B cell (primary cell): ENCODE data around the gene OR10J1. TPM values are rescaled to one million over a fixed set of nuclear protein-coding genes. Genes with fewer than 3 reads are reported as not detected.

ENCODE experiments used
- ATAC-seq: fragments of 200-7000 bp; cut with Tn5 transposase; one replicate; pipeline ENCODE4 v1.10.0; 2021; ENCODE audit warnings: low read depth, mild to moderate bottlenecking, moderate number of reproducible peaks, moderate library complexity
- CTCF ChIA-PET: fragments of 350-600 bp; sonication (Branson Sonifier 250); formaldehyde crosslinking; loops from one replicate; lab custom pipeline; 2021; ENCODE audit warnings: antibody characterized with exemption, inconsistent platforms; lab: Charles Lee
- POLR2A ChIA-PET: fragments of 350-600 bp; sonication (Branson Sonifier 250); formaldehyde crosslinking; loops from one replicate; lab custom pipeline; 2021; ENCODE audit warnings: antibody characterized with exemption; lab: Charles Lee
- DNase-seq: peaks from one replicate; pipeline ENCODE4 v3.0.0; 2013
- H2AFZ ChIP-seq: 2 replicates; pipeline ENCODE4 v1.6.1; 2012; ENCODE audit warnings: mild to moderate bottlenecking, low read depth, low read length; ENCODE audit not compliant: insufficient read depth, poor library complexity, severe bottlenecking
- H3K27ac ChIP-seq, 2 donors: 1 replicate in 1 of 2; 2 replicates in 1 of 2; pipeline ENCODE4 v1.5.1; 2012 to 2013; ENCODE audit warnings: low read length in 2 of 2, mild to moderate bottlenecking in 2 of 2, moderate library complexity in 1 of 2
- H3K27me3 ChIP-seq, 4 experiments: fragments of 200-600 bp in 1 of 4; sonication (generic) in 1 of 4; replicated peaks in 1 of 4; 1 replicate in 2 of 4; 2 replicates in 2 of 4; pipeline versions ENCODE4 v1.6.1 to v1.7.0; 2013 to 2016; ENCODE audit warnings: low read length in 3 of 4, mild to moderate bottlenecking in 2 of 4, mixed read lengths in 1 of 4, moderate library complexity in 1 of 4; ENCODE audit not compliant: insufficient read depth in 4 of 4, control insufficient read depth in 3 of 4; ENCODE audit errors: control extremely low read depth in 1 of 4
- H3K36me3 ChIP-seq, 2 experiments: replicated peaks in 1 of 2; 1 replicate in 1 of 2; 2 replicates in 1 of 2; pipeline versions ENCODE4 v1.6.1 to v1.7.1; 2013; ENCODE audit warnings: low read length in 1 of 2; ENCODE audit not compliant: insufficient read depth in 2 of 2, control insufficient read depth in 1 of 2; ENCODE audit errors: control extremely low read depth in 1 of 2, extremely low read depth in 1 of 2
- H3K4me1 ChIP-seq, 2 donors: fragments of 200-600 bp in 1 of 2; sonication (generic) in 1 of 2; 1 replicate in 1 of 2; 2 replicates in 1 of 2; pipeline versions ENCODE4 v1.5.1 to v1.6.1; 2013 to 2017; ENCODE audit warnings: low read length in 2 of 2; ENCODE audit not compliant: control insufficient read depth in 2 of 2, insufficient read depth in 2 of 2
- H3K4me2 ChIP-seq: replicated peaks from 2 replicates; pipeline ENCODE3; 2012; ENCODE audit warnings: mild to moderate bottlenecking, low read depth, low read length; ENCODE audit not compliant: poor library complexity, severe bottlenecking
- H3K4me3 ChIP-seq, 5 experiments: fragments of 200-600 bp in 1 of 5; sonication (generic) in 1 of 5; 1 replicate in 3 of 5; 2 replicates in 2 of 5; pipeline versions ENCODE4 v1.5.1 to v1.7.0; 2011 to 2016; ENCODE audit warnings: low read length in 4 of 5, mild to moderate bottlenecking in 4 of 5, low read depth in 2 of 5, control low read depth in 1 of 5, moderate library complexity in 1 of 5; ENCODE audit not compliant: insufficient read depth in 1 of 5; ENCODE audit errors: control extremely low read depth in 1 of 5, extremely low read depth in 1 of 5
- H3K79me2 ChIP-seq: fragments of 200-600 bp; sonication (generic); one replicate; pipeline ENCODE4 v1.6.0; 2016; ENCODE audit warnings: low read length; ENCODE audit not compliant: control insufficient read depth, insufficient read depth
- H3K9ac ChIP-seq: fragments of 200-600 bp; sonication (generic); 2 replicates; pipeline ENCODE4 v1.6.1; 2017; ENCODE audit warnings: mild to moderate bottlenecking, low read length, moderate library complexity
- H3K9me3 ChIP-seq, 3 donors: one replicate each; pipeline versions ENCODE4 v1.6.1 to v1.7.1; 2013; ENCODE audit warnings: low read length in 2 of 3; ENCODE audit not compliant: control insufficient read depth in 2 of 3, insufficient read depth in 1 of 3; ENCODE audit errors: control extremely low read depth in 1 of 3
- H4K20me1 ChIP-seq: 2 replicates; pipeline ENCODE4 v1.6.0; 2012; ENCODE audit warnings: mild to moderate bottlenecking, low read length; ENCODE audit not compliant: insufficient read depth, control insufficient read depth, poor library complexity, severe bottlenecking
- H3K27ac Mint-ChIP-seq: one replicate; pipeline ENCODE4 v1.8.0; 2021; ENCODE audit warnings: mixed read lengths
- H3K27me3 Mint-ChIP-seq: one replicate; pipeline ENCODE4 v1.8.0; 2021; ENCODE audit warnings: mixed read lengths
- H3K4me1 Mint-ChIP-seq: one replicate; pipeline ENCODE4 v1.8.0; 2021; ENCODE audit warnings: mixed read lengths
- H3K4me3 Mint-ChIP-seq: one replicate; pipeline ENCODE4 v1.8.0; 2021; ENCODE audit warnings: mixed read lengths
- H3K9me3 Mint-ChIP-seq: one replicate; pipeline ENCODE4 v1.8.0; 2022; ENCODE audit warnings: mixed read lengths; ENCODE audit not compliant: insufficient read depth
- CTCF ChIP-seq: fragments of 200-600 bp; IDR thresholded peaks from one replicate; pipeline ENCODE4 v1.8.0; 2022; ENCODE audit warnings: antibody characterized with exemption, mild to moderate bottlenecking
- EZH2 ChIP-seq: IDR thresholded peaks from 2 replicates; pipeline ENCODE4 v1.6.1; 2012; ENCODE audit warnings: borderline replicate concordance, low read depth, mild to moderate bottlenecking, moderate library complexity, low read length; ENCODE audit not compliant: insufficient read depth, poor library complexity, severe bottlenecking
- intact Hi-C: fragments of 100-400 bp; cut with micrococcal nuclease; formaldehyde crosslinking; loops from one replicate; pipeline ENCODE4 v1.10.0; 2022
- polyA minus RNA-seq: library from RNA; depleted of rRNA, polyadenylated mRNA; stranded (reverse); fragments of >200 nt; gene quantifications from 2 replicates; pipeline ENCODE4 v1.2.3, GENCODE V29; 2012
- polyA plus RNA-seq: library from polyadenylated mRNA; depleted of rRNA; stranded (reverse); fragments of >200 nt; gene quantifications from 2 replicates; pipeline ENCODE4 v1.2.3, GENCODE V29; 2012
- total RNA-seq, 2 donors: library from RNA; stranded (reverse); fragments of 120-200 nt in 1 of 2; gene quantifications; 1 replicate in 1 of 2; 2 replicates in 1 of 2; pipeline versions ENCODE4 v1.2.3 to v1.2.4, GENCODE V29; 2013 to 2022

OR10J1 gene, protein sequence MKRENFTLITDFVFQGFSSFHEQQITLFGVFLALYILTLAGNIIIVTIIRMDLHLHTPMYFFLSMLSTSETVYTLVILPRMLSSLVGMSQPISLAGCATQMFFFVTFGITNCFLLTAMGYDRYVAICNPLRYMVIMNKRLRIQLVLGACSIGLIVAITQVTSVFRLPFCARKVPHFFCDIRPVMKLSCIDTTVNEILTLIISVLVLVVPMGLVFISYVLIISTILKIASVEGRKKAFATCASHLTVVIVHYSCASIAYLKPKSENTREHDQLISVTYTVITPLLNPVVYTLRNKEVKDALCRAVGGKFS
- total RNA-seq, result not detected in 2 replicates
- total RNA-seq (2013), result not detected
- not detected in 2 replicates for polyA plus RNA-seq
- polyA minus RNA-seq, result not detected in 2 replicates

GRCh38 chr1:159439422-159439821, at the start of gene OR10J1:
OR10J1 (plus strand) TSS chr1:159439722; CDS start chr1:159439792, 70 bp downstream.
- peaks cover 25% of the 10 kb centered on the region for H3K27me3 Mint-ChIP-seq
- intact Hi-C loops, result no loop called here

More at GRCh38 chr1:159439422-159439821, at the start of gene OR10J1:
- no peaks in the 10 kb centered on the region for H3K79me2 ChIP-seq
- peaks cover 0 to 5% (median 0%) of the 10 kb centered on the region in 4 experiments for H3K27me3 ChIP-seq
- no peak within 1 kb of the TSS for H3K9ac ChIP-seq
- no peak for ATAC-seq
- Mint-ChIP-seq H3K4me3 (no peak within 1 kb of the TSS), H3K4me1 (no peaks in the 10 kb centered on the region), H3K27ac (no peak within 1 kb of the TSS), H3K9me3 (no peaks in the 10 kb centered on the region)
- ChIA-PET POLR2A (no interaction called here), CTCF (no interaction called here)
- no peaks in the 10 kb centered on the region for H3K36me3 ChIP-seq
- H4K20me1 ChIP-seq, result no peaks in the 10 kb centered on the region
- no peaks in the 10 kb centered on the region for H3K9me3 ChIP-seq
- no peaks in the 10 kb centered on the region for H3K4me1 ChIP-seq
- H3K27ac ChIP-seq, result no peak within 1 kb of the TSS
- TF ChIP-seq EZH2 (no peak), CTCF (no peak)
- H3K4me2 ChIP-seq, result no peak within 1 kb of the TSS
- no peak within 1 kb of the TSS for H3K4me3 ChIP-seq
- DNase-seq, result no peak
- H2AFZ ChIP-seq, result no peak within 1 kb of the TSS
